OCI-LY7 (cell line): Measurements from ENCODE around the gene ITGB4.

Experiments
- CTCF ChIP-seq: fragments of 200-600 bp; sonication (generic); conservative IDR thresholded peaks from 2 replicates; pipeline ENCODE4 v1.5.1; 2014; ENCODE audit warnings: mild to moderate bottlenecking, antibody characterized with exemption, low read length, moderate library complexity, mixed read lengths
- EZH2phosphoT487 ChIP-seq: fragments of 200-600 bp; sonication (generic); IDR thresholded peaks from 2 replicates; pipeline ENCODE4 v1.6.1; 2018; ENCODE audit warnings: low read depth, borderline replicate concordance, mild to moderate bottlenecking, mixed run types, antibody characterized with exemption, low read length, moderate library complexity, mixed read lengths

GRCh38 chr17:75698659-75699058 lies 22.6 kb upstream of the ITGB4 start:
- TF ChIP-seq CTCF (no peak), EZH2phosphoT487 (no peak)
